Stimulated activated CD8-positive, alpha-beta memory T cell treated with anti-CD3 and anti-CD28 coated beads, Interleukin-4, amount 100 ng/mL, for 48 hours (primary cell): ENCODE measurements around the gene ADAMTS17.

Experiments used
- DNase-seq: peaks from one replicate; pipeline ENCODE4 v3.0.0-alpha.2; 2020

ADAMTS17 gene

DNA sequence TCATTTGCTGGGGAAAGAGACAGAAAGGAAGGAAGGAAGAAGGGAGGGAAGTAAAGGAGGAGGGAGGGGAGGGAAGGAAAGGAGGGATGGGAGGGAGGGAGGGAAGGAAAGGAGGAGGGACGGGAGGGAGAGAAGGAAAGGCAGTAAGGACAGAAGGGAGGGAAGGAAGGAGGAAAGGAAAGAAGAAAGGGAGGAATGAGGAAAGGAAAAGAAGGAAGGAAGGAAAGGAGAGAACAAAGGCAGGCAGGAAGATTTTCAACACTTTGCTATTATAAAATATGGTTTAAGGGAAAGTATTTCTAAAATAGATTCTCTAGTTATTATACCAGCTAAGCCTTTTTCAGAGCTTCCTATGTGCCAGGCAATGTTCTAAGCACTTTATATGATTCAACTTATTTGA, 330.5 kb downstream of the ADAMTS17 start:
- DNase-seq, result no peak

DNA sequence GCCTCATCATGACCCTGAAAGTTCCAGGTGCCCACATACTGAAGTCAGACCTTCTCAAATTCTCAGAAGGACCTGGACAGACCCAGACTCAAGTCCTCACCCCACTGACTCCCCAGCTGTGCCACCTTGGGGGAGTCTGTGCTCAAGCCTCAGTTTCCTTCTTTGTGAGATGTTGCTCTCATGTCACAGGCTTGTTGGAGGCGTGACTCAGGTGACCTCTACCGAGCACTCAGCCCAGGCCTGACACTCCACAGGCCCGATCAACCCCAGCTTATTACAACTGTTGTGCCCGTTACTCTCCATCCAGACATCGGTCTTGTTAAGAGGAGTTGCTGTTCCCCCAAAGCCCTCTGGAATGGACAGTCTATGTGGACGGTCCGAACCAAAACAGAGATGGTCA, 332.4 kb downstream of the ADAMTS17 start:
- DNase-seq, result no peak

DNA sequence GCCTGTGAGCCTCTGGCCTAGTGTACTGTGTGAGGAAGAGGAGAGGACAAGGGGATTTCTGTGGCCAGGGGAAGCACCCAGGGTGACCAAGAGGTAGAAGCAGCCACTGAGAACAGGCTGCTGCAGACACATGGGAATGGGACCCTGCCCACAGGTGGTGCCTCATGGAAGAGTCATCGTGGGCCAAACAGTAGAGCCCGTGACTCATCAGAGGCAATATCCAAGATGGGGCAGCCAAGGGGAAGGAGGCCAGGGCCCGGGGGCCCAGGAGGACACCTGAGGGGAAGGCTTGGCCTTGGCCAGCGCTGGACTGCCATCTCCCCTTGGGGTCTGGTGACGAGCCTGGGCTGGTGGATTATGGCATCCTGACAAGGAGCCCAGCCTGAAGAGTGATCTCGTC, 333.5 kb downstream of the ADAMTS17 start:
- no peak for DNase-seq

DNA sequence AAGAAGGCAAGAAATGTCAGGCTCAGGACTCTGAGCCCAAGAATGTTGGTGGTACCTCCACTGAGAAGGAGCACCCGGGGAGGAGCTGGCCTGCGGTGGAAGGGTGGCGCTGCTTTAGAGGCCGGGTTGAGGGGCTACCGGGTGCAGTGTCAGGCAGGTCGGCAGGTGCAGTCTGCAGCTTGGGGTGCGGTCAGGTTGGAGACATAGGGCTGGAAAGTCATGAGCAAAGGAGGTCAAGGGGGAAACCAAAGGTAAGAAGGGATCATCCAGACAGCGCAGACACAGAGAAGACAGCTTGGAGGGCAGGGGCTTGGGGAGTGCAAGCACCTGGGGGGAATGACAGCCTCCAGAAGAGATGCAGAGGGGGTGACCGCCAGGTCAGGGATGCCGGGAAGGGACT, 334.2 kb downstream of the ADAMTS17 start:
- DNase-seq, result no peak

DNA sequence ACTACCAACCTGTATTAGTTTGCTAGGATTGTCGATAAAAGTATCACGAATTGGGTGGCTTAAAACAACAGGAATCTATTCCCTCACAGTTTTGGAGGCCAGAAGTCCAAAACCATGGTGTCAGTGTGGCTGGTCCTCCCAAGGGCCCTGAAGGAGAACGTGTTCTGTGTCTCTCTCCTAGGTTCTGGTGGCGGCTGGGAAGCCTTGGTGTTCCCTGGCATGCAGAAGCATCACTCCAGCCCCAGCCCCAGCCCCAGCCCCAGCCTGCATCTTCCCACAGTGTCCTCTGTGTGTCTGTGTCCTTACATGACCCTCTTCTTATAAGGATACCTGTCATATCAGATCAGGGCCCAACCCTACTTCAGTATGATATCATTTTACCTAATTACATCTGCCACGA, 336.1 kb downstream of the ADAMTS17 start:
- DNase-seq, result no peak

DNA sequence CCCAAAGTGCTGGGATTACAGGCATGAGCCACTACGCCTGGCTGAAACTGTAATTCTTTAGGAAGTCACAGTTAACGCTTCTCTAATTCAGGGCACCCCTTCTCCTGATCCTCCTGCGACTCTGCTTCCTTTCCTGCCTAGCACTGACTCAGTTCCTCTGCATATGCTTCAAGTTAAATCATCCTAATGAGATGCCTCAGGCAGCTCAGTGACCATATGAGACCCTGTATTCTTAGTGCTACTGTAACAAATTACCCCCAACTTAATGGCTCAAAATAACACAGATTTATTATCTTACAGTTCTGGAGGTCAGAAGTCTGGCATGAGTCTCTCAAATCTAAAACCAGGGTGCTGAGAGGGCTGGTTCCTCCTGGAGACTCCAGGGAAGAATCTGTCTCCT, 336.8 kb downstream of the ADAMTS17 start:
- DNase-seq, result no peak

DNA sequence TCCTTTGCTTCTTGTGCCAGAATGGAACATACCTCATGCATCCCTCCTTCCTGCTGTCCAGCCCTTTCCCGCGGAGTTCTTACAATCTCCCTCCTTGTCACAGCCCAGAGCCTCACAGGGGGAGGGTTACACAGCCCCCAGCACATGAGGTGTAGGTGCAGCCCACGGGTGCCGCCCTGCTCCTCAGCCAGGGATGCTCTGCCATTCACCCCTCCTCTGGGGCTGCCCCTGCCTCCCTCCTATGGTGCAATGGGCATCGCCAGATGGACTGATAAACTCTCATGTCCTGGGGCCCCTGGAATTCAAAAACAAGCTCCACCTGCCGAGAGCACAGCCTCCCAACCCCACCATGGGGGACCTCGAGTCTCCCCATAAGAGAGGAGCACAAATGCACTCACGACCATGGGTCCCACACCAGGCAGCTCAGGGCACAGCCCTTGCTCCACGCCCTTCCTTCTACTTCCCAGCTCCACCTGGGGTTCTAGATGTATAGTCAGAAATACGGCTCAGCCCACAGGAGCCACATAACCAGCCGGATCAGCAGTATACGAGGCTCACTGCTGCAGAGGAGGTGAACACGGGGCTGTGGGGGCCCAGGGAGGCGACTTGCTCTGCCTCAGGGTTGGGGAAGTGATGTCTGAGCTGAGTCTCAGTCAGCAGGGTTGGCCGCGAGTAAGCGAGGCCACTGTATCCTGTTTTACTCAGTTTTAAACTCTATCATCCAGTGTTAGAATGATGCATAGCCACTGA, 338.8 kb downstream of the ADAMTS17 start:
- DNase-seq, result no peak

DNA sequence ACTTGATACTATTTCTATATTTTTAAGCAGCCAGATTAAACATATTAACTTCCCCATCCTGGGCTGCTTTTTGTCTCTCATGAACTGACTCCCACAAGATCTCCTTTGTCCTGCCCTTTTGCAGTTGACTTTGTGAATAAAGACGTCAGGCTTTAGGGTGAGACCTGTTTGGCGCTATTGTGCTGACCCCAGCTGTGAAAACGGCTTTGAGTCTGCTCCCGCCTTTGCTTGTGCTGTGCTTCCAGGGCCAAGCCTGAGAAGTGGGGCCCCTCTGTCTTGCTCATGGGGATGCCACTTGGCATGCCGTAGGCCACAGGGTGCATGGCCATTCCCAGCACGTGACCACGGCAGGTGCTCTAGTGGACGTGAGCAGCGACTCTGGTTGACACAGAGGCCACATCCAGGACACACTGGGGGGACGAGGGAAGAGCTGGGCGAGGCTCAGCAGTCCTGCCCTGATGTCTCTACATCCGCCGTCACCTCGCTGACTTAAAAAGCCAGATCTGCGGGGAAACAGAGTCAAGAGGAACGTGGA, 339.6 kb downstream of the ADAMTS17 start:
- DNase-seq, result no peak

DNA sequence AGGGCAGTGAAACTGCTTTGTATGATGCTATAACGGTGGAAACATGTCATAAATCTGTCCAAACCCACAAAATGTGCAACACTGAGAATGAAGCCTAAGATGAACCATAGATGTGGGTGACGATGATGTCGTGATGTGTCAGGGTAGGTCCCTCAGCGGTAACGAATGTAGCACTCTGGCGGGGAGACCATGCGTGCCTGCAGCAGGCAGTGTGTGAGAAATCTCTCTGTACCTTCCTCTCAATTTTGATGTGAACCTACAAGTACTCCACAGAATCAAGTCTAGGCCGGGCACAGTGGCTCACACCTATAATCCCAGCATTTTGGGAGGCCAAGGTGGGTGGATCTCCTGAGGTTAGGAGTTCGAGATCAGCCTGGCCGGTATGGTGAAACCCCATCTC, 340.4 kb downstream of the ADAMTS17 start:
- peak; percentile 56 for DNase-seq

DNA sequence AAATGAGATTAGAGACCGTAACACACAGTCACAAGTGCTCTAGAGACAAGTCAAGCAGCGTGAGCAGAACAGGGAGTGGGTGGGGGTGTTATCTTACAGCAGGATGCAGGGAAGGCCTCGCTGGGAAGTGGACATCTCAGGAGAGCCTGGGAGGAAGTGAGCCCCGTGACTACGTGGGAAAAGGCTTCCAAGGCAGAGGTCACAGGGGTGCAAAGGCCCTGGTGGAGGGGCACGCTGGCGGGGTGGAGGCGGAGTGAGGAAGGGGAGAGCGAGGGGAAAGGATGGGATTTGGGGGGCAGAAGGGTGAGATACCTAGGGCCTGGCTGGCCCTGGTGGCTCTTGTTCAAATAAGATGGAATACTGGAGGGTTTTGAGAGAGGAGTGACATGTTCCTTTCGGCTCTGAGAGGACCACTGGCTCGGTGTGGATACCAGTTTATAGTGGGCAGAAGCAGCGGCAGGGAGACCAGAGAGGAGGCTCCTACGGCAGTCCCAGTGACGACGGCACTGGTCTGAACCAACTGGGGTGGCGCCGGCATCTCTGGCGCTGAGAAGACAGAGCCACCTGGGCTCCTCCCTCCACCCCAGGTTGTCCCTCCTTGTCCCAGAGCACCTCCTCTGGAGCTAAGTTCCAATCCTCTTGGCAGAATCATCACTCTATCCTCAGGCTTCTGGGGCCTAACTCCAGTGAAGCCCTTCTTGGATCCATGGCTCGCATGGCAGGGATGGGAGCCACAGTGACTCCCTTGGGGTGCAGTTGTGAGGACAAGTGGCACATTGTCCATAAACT, 342.3 kb downstream of the ADAMTS17 start:
- no peak for DNase-seq

DNA sequence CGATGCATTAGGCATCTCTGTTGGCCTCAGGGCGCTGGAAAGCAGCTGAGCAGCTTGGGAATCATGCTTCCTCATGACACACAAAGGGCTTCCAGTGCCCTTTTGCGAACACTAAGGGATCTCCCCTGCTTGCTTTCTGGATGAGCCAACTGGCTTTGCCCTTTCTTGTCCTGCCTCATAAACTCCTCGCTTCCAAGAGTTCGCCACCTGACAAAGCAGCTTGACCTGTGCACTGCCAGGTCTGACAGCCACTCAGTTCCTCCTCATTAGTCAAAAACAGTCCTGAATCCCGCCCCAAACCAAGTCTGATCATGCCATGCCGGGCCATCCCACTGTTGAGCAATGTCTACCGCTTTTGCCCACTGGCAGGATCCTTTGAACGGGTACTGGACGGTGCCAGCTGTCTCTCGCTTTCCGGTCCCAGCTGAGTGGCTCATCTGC, 343.1 kb downstream of the ADAMTS17 start:
- DNase-seq, result no peak

DNA sequence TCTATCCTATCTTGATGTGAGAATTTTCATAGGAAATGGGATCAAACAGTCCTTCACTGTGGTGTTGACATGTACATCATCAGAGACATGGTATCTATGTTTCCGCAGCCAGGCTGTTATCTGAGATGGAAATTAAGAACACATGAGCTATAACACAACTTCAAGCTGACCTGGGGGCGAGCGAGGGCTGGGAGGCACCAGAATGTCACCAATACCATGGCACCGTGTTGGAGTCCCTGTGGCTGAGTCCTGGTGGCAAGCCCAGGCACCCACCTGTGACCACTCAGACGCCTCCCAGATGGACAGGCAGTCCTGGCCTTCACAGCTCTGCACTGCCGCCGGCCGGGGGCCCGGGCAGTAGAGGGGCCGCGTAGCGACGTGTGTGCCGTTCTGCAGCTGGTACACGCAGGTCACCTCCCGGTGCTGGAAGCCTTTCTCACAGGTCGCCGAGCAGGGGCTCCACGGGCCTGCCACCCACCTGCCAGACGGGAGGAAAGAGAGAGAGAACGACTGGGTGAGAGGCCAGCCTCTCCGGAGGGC, 344.6 kb downstream of the ADAMTS17 start:
- no peak for DNase-seq

DNA sequence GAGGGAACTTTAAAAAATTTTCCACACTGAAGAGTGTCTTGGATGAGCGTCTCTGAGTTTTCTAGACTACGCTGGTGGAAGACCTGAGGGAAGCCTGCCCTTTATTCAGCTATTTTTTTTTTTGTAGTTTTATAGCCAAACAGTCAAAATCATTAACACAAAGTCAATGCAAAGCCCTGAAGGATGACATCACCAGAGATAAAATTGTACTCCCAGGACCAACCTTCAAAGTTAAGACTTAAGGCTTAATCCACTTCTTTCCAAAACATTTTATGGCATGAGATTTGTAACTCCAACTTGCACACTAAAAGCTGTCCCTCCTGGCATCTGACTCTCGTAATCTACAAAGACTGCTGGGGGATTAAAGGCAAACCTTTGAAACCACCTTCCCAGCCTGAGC, 345.1 kb downstream of the ADAMTS17 start:
- DNase-seq, result no peak

DNA sequence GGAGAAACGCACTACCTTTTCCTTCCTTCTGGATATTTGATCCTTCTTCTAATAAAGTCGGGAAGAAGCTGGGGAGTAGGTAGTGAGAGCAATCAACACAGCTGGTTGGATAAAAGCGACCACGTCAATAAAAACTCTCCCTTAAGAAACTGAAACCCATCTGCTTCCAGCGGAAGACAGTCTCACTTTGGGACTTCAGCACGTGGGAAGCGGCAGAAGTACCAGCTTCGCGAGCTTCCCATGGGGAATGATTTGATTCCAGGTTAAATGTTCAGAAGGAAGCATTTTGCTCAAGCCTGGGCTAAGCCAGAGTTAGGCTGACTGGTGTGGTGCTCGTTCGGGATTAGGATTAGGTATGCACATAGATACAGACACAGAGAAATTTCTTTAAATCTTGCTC, 346.2 kb downstream of the ADAMTS17 start:
- no peak for DNase-seq

DNA sequence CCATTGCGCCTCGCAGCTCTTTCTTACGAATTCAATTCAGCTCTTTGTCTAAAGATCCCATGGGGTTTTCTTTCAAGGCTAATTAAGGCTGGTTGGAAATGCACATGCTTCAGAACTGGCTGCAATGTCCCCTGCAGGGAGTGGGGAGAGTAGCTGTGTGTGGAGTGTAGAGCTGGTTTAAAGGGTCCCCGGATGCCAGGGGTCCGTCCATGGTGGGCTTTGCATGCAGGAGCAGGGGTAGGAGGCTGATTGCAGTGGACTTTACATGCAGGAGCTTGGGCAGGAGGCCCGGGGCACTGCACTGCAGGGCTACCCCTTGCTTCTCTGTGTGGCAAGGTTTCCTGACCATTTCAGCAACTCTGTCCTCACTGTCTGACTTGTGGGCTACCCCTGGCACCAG, 346.9 kb downstream of the ADAMTS17 start:
- no peak for DNase-seq

DNA sequence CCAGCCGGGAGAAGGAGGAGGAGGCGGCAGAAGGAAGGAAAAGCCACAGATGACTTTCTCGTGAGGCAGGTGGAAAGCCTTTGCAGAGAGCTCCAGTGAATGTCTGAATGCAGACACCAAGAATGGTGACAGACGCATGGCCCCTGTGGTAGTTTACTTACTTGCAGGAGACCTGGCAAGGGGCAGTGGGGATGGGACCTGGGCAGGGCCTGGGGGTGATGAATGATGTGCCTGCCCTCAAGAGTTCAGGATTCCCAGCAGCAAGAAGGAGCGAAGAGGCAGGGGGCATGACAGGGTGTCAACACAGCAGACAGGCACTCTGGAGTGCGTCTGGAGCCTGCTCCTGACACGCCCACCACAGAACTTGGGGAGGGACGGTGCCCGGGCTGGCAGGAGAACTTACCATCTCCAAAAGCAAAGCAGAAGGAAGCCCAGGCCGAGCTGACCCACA, 348.1 kb downstream of the ADAMTS17 start:
- no peak for DNase-seq

DNA sequence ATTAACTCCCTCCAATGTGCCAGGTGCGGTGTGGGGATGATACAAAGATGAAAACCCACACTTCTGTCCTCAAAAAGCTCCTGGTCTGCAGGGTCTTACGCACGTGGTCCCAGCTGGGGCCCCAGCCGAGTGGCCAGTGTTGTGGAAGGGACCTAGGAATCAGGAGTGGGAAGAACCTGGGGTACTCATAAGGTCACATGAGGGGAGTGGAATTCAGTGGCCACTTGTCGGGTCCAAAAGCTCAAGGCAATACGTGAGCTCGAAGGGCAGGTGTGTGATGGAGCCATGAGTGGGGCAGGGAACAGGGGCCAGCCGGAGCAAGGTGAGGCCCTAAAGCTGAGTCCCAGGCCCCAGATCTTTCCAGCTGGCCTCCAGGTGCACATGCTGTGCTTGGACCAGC, 348.5 kb downstream of the ADAMTS17 start:
- DNase-seq, result no peak

DNA sequence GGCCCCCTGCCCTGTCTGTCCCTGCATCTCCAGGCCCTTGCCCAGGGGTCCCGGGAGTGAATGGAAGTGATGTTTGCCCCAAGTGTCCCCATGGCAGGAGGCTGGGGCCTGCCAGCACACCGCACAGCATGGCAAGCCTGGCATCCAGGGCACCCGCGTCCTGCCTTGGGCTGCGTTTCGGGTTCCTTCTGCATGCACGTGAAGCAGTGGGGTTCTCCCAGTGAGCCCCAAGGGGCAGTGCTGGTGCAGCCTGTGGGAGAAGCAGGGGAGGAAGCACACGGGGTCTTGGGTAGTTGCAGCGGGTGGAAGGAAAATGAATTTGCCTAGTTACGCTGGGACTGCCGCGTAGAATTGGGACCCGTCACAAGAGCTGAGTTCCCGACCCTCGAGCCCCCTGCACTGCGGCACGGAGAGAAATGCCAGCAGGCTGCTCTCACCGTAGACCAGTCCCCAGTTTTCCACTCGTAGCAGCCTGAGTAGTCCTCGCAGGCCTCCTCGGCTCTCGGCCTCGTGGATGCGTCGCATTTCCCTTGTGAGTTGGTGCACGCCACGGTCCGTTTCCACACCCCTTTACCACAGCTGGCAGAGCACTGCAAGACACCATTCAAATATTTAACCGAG, 349.1 kb downstream of the ADAMTS17 start:
- no peak for DNase-seq

DNA sequence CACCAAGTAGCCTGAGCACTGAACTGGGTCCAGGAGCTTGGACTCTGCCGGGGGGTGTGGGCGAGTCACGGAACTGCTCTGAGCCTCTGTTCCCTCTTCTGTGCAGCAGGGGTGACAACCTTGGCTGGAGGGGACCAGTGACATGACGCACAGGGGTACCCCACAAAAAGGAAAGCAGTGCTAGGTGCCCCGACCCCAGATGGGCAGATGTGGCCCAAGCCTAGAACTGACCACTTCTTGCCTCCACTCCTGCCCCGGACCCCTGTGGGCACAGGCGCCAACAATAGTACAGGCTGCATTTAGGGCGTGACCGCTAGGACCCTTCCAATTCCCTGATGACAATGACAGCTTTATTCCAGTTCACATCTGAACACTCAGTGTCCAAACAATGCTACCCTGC, 352.7 kb downstream of the ADAMTS17 start:
- DNase-seq, result no peak

DNA sequence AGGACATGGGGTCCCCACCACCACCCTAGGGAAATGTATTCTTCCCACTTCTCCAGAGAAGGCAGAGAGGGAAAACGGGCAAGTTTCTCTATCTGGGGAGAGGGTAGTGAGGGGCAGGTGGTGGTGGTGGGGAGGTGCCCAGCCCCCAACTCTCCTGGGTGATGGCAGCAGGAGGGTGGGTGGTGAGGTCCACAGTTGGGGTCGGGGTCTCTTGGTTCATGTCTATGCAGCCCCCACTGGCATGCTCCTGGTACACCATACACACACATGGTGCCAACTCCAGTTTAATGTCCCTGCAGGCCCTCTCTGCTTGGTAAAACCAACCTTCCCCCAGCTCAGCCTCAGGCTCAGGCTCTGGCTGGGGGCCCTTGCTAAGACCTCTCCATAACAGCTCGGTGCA, 354.1 kb downstream of the ADAMTS17 start:
- no peak for DNase-seq

DNA sequence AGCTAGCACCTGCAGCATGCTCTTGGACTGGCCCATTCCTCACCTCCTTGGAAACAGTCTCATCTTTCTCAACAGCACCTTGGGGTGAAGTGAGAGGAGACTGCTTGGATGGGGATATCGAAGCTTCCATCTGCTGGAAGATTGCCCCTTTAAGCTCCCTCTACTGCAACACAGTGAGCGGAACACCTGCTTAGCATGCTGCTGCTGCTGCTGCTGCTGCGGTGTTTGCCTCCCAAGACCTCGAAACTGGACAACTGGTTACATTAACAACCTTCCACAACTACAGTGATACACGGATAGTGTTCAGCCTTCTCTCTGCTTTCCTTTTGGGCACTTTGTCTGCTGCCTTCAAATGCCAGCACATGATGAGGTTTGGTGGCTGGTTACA, 354.7 kb downstream of the ADAMTS17 start:
- DNase-seq, result no peak

DNA sequence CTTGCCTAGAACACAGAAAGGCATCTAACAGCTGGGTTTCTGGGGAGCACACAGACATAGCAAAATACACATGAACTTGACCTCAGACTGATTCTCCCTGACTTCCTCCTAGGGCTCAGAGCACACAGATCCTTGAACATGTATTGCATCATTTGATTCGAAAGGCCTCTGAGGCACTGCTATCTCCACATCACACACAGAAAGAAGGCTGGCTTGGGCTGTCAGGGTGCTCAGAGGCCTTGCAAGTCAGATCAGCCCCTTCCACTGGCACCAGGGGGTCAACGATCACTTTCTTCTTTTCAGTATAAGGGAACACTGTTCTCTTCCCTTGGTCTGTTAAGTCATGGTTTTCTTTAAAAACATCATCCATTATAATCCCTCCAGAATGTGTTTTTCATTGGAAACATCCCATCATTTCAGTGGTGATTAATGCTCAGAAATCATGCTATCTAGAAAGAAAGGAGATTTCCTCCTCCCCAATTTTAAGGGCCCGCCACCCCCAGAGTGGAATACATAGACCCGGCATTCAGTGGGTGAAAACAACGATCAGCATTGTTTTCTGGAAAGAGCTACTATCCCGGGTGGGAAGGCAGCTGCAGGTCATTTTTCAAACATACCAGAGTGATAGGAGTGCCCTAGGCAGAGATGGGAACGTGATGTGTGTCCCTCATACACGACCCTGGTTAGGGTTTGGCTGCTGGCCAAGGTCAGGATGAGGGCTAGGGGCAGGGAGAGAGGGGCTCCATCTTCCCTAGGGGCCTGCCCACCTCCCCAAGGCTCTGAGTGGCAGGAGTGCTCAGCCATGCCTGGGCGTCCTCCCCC, 355.3 kb downstream of the ADAMTS17 start:
- no peak for DNase-seq

DNA sequence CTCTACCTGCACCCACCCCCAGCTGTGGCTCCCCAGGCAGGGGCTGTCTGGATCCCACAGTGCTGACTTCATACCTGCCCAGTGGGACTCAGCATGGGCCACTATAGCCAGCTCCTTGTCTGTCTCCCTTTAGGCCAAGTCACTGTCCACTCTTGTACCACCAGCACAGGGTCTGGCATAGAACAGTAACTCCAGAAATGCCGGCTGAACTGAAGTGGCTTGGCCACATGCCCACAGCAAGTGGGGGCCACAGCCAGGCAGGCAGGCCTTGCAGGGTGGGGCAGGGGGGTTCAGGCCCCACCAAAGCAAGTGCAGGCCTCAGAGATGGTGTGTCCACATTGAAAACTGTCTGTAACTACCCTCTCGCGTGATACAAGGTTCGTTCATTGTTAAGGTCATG, 355.9 kb downstream of the ADAMTS17 start:
- no peak for DNase-seq
